ENCODE data around the gene KIRREL3.

The KIRREL3 gene

GRCh38 chr11:126743628-126744027, 256.9 kb downstream of the KIRREL3 start:
- Histone ChIP-seq H3K4me3 (ENCODE audit: low read length) (no peak overlapping the region), H3K36me3 (replicated peaks; ENCODE audit: low read depth, low read length) (no peaks in the 10 kb centered on the region), H2AFZ (ENCODE audit: low read depth, low read length) (no peak overlapping the region), H3K4me1 (ENCODE audit: low read length) (no peaks in the 10 kb centered on the region), H3K9me3 (ENCODE audit: insufficient read depth, low read length) (no peaks in the 10 kb centered on the region), H3K4me2 (ENCODE audit: low read length) (no peak overlapping the region), H3K27ac (ENCODE audit: low read length) (no peak overlapping the region), H3K79me2 (ENCODE audit: low read length) (no peaks in the 10 kb centered on the region), H3K27me3 (ENCODE audit: low read depth, low read length) (peaks cover 21% of the 10 kb centered on the region), H4K20me1 (ENCODE audit: insufficient read depth, low read length) (no peaks in the 10 kb centered on the region), H3K9ac (ENCODE audit: low read length) (no peak overlapping the region)
- no peak for TF ChIP-seq CTCF (IDR thresholded peaks at IDR 0.05; ENCODE audit: low read depth, low read length)
- no peak for TF ChIP-seq EZH2phosphoT487 (IDR thresholded peaks at IDR 0.05; ENCODE audit: low read depth)

- Histone ChIP-seq H2AFZ (ENCODE audit: low read depth, low read length) (no peak overlapping the region), H3K9ac (ENCODE audit: low read length) (no peak overlapping the region), H3K27ac (ENCODE audit: low read length) (no peak overlapping the region), H3K79me2 (ENCODE audit: low read length) (no peaks in the 10 kb centered on the region), H3K36me3 (replicated peaks; ENCODE audit: low read depth, low read length) (no peaks in the 10 kb centered on the region), H3K4me1 (ENCODE audit: low read length) (no peaks in the 10 kb centered on the region), H3K4me2 (ENCODE audit: low read length) (no peak overlapping the region), H3K9me3 (ENCODE audit: insufficient read depth, low read length) (no peaks in the 10 kb centered on the region), H3K27me3 (ENCODE audit: low read depth, low read length) (peaks cover 32% of the 10 kb centered on the region), H4K20me1 (ENCODE audit: insufficient read depth, low read length) (no peaks in the 10 kb centered on the region), H3K4me3 (ENCODE audit: low read length) (no peak overlapping the region)
- TF ChIP-seq EZH2phosphoT487 (IDR thresholded peaks at IDR 0.05; ENCODE audit: low read depth) (no peak), CTCF (IDR thresholded peaks at IDR 0.05; ENCODE audit: low read depth, low read length) (no peak)
These were observed 258.0 kb downstream of the KIRREL3 start for GRCh38 chr11:126742582-126742981.

GRCh38 chr11:126740846-126741245, 259.7 kb downstream of the KIRREL3 start:
- Histone ChIP-seq H3K4me2 (ENCODE audit: low read length) (no peak overlapping the region), H3K9ac (ENCODE audit: low read length) (no peak overlapping the region), H3K9me3 (ENCODE audit: insufficient read depth, low read length) (no peaks in the 10 kb centered on the region), H3K79me2 (ENCODE audit: low read length) (no peaks in the 10 kb centered on the region), H4K20me1 (ENCODE audit: insufficient read depth, low read length) (no peaks in the 10 kb centered on the region), H3K4me1 (ENCODE audit: low read length) (no peaks in the 10 kb centered on the region), H2AFZ (ENCODE audit: low read depth, low read length) (no peak overlapping the region), H3K4me3 (ENCODE audit: low read length) (no peak overlapping the region), H3K36me3 (replicated peaks; ENCODE audit: low read depth, low read length) (no peaks in the 10 kb centered on the region), H3K27me3 (ENCODE audit: low read depth, low read length) (peaks cover 49% of the 10 kb centered on the region), H3K27ac (ENCODE audit: low read length) (no peak overlapping the region)
- no peak for TF ChIP-seq CTCF (IDR thresholded peaks at IDR 0.05; ENCODE audit: low read depth, low read length)
- no peak for TF ChIP-seq EZH2phosphoT487 (IDR thresholded peaks at IDR 0.05; ENCODE audit: low read depth)

GRCh38 chr11:126739499-126740145, 260.9 kb downstream of the KIRREL3 start:
- no peak overlapping the region for H3K9ac ChIP-seq (ENCODE audit: low read length)
- no peaks in the 10 kb centered on the region for H3K4me1 ChIP-seq (ENCODE audit: low read length)
- no peaks in the 10 kb centered on the region for H3K36me3 ChIP-seq (replicated peaks; ENCODE audit: low read depth, low read length)
- TF ChIP-seq EZH2phosphoT487 (IDR thresholded peaks at IDR 0.05; ENCODE audit: low read depth): no peak
- TF ChIP-seq CTCF (IDR thresholded peaks at IDR 0.05; ENCODE audit: low read depth, low read length): no peak
- H3K4me2 ChIP-seq (ENCODE audit: low read length): no peak overlapping the region
- no peaks in the 10 kb centered on the region for H3K79me2 ChIP-seq (ENCODE audit: low read length)
- peaks cover 51% of the 10 kb centered on the region for H3K27me3 ChIP-seq (ENCODE audit: low read depth, low read length)
- H3K9me3 ChIP-seq (ENCODE audit: insufficient read depth, low read length): no peaks in the 10 kb centered on the region
- no peak overlapping the region for H2AFZ ChIP-seq (ENCODE audit: low read depth, low read length)
- no peaks in the 10 kb centered on the region for H4K20me1 ChIP-seq (ENCODE audit: insufficient read depth, low read length)
- H3K27ac ChIP-seq (ENCODE audit: low read length): no peak overlapping the region
- H3K4me3 ChIP-seq (ENCODE audit: low read length): no peak overlapping the region
